Ovary (tissue), 3 donors: ENCODE measurements around the gene C10orf53.

ENCODE experiments used
- EP300 ChIP-seq: sonication (generic); formaldehyde crosslinking; IDR thresholded peaks from one replicate; pipeline ENCODE4 v1.6.1; 2017; ENCODE audit warnings: antibody characterized with exemption
- POLR2A ChIP-seq: fragments of 450-650 bp; IDR thresholded peaks from one replicate; pipeline ENCODE4 v1.6.1; 2017; ENCODE audit warnings: antibody characterized with exemption, mild to moderate bottlenecking, moderate library complexity
- TF ChIP-seq, protein P1 (sequence below), 3 donors: fragments of 450-650 bp in 2 of 3; fragments of 200-600 bp in 1 of 3; IDR thresholded peaks; one replicate each; pipeline versions ENCODE4 v1.5.1 to v1.8.0; 2016 to 2022; ENCODE audit warnings: antibody characterized with exemption in 3 of 3, mild to moderate bottlenecking in 1 of 3
- donor health status: DM: no; HTN: no; CAD: no.

- TF ChIP-seq POLR2A = no peak
- TF ChIP-seq, protein P1, sequence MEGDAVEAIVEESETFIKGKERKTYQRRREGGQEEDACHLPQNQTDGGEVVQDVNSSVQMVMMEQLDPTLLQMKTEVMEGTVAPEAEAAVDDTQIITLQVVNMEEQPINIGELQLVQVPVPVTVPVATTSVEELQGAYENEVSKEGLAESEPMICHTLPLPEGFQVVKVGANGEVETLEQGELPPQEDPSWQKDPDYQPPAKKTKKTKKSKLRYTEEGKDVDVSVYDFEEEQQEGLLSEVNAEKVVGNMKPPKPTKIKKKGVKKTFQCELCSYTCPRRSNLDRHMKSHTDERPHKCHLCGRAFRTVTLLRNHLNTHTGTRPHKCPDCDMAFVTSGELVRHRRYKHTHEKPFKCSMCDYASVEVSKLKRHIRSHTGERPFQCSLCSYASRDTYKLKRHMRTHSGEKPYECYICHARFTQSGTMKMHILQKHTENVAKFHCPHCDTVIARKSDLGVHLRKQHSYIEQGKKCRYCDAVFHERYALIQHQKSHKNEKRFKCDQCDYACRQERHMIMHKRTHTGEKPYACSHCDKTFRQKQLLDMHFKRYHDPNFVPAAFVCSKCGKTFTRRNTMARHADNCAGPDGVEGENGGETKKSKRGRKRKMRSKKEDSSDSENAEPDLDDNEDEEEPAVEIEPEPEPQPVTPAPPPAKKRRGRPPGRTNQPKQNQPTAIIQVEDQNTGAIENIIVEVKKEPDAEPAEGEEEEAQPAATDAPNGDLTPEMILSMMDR (IDR thresholded peaks at IDR 0.05) = no peak
- TF ChIP-seq EP300 = no peak
Measured at GRCh38 chr10:49740346-49741107, 61.1 kb downstream of the C10orf53 start.
